OCI-LY7 (cell line): ENCODE results near the gene C17orf113. TPM values are rescaled to one million over a fixed set of nuclear protein-coding genes. Genes with fewer than 3 reads are reported as not detected.

Source experiments
- BruUV-seq: library from RNA; stranded (reverse); fragments of 400-500 nt; replicated peaks from 2 replicates; lab custom pipeline; 2021; lab: Mats Ljungman, UMichigan
- CTCF ChIA-PET: fragments of 300-600 bp; sonication (Branson Sonifier 250); formaldehyde crosslinking; loops from one replicate; lab custom pipeline; 2022; ENCODE audit warnings: antibody characterized with exemption; ENCODE audit not compliant: unreplicated experiment; lab: Charles Lee
- POLR2A ChIA-PET: fragments of 300-600 bp; sonication (Branson Sonifier 250); formaldehyde crosslinking; loops from one replicate; lab custom pipeline; 2022; ENCODE audit warnings: antibody characterized with exemption; lab: Charles Lee
- DNase-seq: peaks from one replicate; pipeline ENCODE4 v3.0.0-alpha.2; 2015; ENCODE audit warnings: low spot score
- H2AFZ ChIP-seq: fragments of 200-600 bp; sonication (generic), shearing (Covaris generic); 2 replicates; pipeline ENCODE4 v1.6.1; 2014; ENCODE audit warnings: mild to moderate bottlenecking, antibody characterized with exemption, low read length, moderate library complexity
- H3K27ac ChIP-seq: fragments of 200-600 bp; sonication (generic); 2 replicates; pipeline ENCODE4 v1.5.1; 2014; ENCODE audit warnings: mixed run types, low read depth, mild to moderate bottlenecking, moderate library complexity, low read length, inconsistent platforms; ENCODE audit not compliant: poor library complexity, severe bottlenecking
- H3K36me3 ChIP-seq: fragments of 200-600 bp; sonication (generic); 2 replicates; pipeline ENCODE4 v1.6.1; 2014; ENCODE audit warnings: mild to moderate bottlenecking, antibody characterized with exemption, low read length, moderate library complexity, mixed read lengths; ENCODE audit not compliant: insufficient read depth
- H3K4me1 ChIP-seq: fragments of 200-600 bp; sonication (generic); 2 replicates; pipeline ENCODE4 v1.5.1; 2014; ENCODE audit warnings: mild to moderate bottlenecking, low read length; ENCODE audit not compliant: insufficient read depth, poor library complexity, severe bottlenecking
- H3K4me2 ChIP-seq: fragments of 200-600 bp; sonication (generic); 2 replicates; pipeline ENCODE4 v1.6.1; 2014; ENCODE audit warnings: mild to moderate bottlenecking, low read length
- H3K4me3 ChIP-seq: fragments of 200-600 bp; sonication (generic); 2 replicates; pipeline ENCODE4 v1.5.1; 2014; ENCODE audit warnings: mild to moderate bottlenecking, low read depth, low read length; ENCODE audit not compliant: poor library complexity, severe bottlenecking
- H3K79me2 ChIP-seq: fragments of 200-600 bp; sonication (generic); 2 replicates; pipeline ENCODE4 v1.6.1; 2016; ENCODE audit warnings: low read depth, mild to moderate bottlenecking, low read length, moderate library complexity, mixed read lengths; ENCODE audit not compliant: insufficient read depth
- H3K9me2 ChIP-seq: fragments of 200-600 bp; sonication (generic); 2 replicates; pipeline ENCODE4 v1.6.1; 2016; ENCODE audit warnings: mild to moderate bottlenecking, low read length, mixed read lengths; ENCODE audit not compliant: insufficient read depth
- H3K9me3 ChIP-seq: fragments of 200-600 bp; sonication (generic); 2 replicates; pipeline ENCODE4 v1.6.1; 2014; ENCODE audit warnings: mild to moderate bottlenecking, mixed run types, low read length, mixed read lengths
- H4K20me1 ChIP-seq: fragments of 200-600 bp; sonication (generic); 2 replicates; pipeline ENCODE4 v1.6.1; 2014; ENCODE audit warnings: mild to moderate bottlenecking, antibody characterized with exemption, low read length, moderate library complexity, mixed read lengths; ENCODE audit not compliant: insufficient read depth
- CTCF ChIP-seq: fragments of 200-600 bp; sonication (generic); conservative IDR thresholded peaks from 2 replicates; pipeline ENCODE4 v1.5.1; 2014; ENCODE audit warnings: mild to moderate bottlenecking, antibody characterized with exemption, low read length, moderate library complexity, mixed read lengths
- EZH2phosphoT487 ChIP-seq: fragments of 200-600 bp; sonication (generic); IDR thresholded peaks from 2 replicates; pipeline ENCODE4 v1.6.1; 2018; ENCODE audit warnings: low read depth, borderline replicate concordance, mild to moderate bottlenecking, mixed run types, antibody characterized with exemption, low read length, moderate library complexity, mixed read lengths
- intact Hi-C: fragments of 100-400 bp; cut with micrococcal nuclease; formaldehyde crosslinking; loops from one replicate; pipeline ENCODE4 v1.10.0; 2022; ENCODE audit not compliant: unreplicated experiment
- total RNA-seq, 2 experiments: library from RNA; depleted of rRNA in 1 of 2; stranded (reverse); fragments of >200 nt in 1 of 2; shearing (Covaris generic) in 1 of 2; gene quantifications; 2 replicates each; pipeline ENCODE4 v1.2.3, GENCODE V29; 2014 to 2022

The C17orf113 gene
- total RNA-seq, 2 experiments from 2014 or later: 0.25 TPM

GRCh38 chr17:42090964-42091790, 40.8 kb upstream of the C17orf113 start:
- Histone ChIP-seq H3K9me2 (no peaks in the 10 kb centered on the region), H3K9me3 (no peaks in the 10 kb centered on the region), H2AFZ (no peak overlapping the region), H3K4me1 (no peaks in the 10 kb centered on the region), H3K79me2 (no peaks in the 10 kb centered on the region), H3K27ac (no peak overlapping the region), H4K20me1 (no peaks in the 10 kb centered on the region), H3K4me2 (no peak overlapping the region), H3K4me3 (no peak overlapping the region), H3K36me3 (no peaks in the 10 kb centered on the region)
- no TSS peak for BruUV-seq
- CTCF ChIA-PET: no interaction called here
- POLR2A ChIA-PET: interaction anchor here (0.9 kb wide), 1 partner anchor 327 kb away, joined by 4 read pairs; no protein-coding TSS in a partner anchor
- no peak for DNase-seq
- TF ChIP-seq CTCF (no peak), EZH2phosphoT487 (no peak)
- intact Hi-C loops: no loop called here

- Histone ChIP-seq H4K20me1 (no peaks in the 10 kb centered on the region), H3K4me3 (no peak overlapping the region), H3K9me2 (no peaks in the 10 kb centered on the region), H3K9me3 (no peaks in the 10 kb centered on the region), H3K4me1 (no peaks in the 10 kb centered on the region), H3K4me2 (no peak overlapping the region), H3K27ac (no peak overlapping the region), H3K79me2 (no peaks in the 10 kb centered on the region), H2AFZ (no peak overlapping the region), H3K36me3 (no peaks in the 10 kb centered on the region)
- DNase-seq: no peak
- CTCF ChIA-PET: no interaction called here
- no TSS peak for BruUV-seq
- intact Hi-C loops: no loop called here
- POLR2A ChIA-PET: interaction anchor here (0.6 kb wide), 1 partner anchor 411 kb away, joined by 4 read pairs; no protein-coding TSS in a partner anchor
- TF ChIP-seq EZH2phosphoT487: no peak
- TF ChIP-seq CTCF: no peak
These were observed 38.3 kb upstream of the C17orf113 start for GRCh38 chr17:42088736-42089135.
